IPS DF 4.7 (cell line): ENCODE data around the gene SEZ6L2.

Experiments used
- DNase-seq: peaks from one replicate; pipeline ENCODE4 v3.0.0-alpha.2; 2013; ENCODE audit warnings: low spot score; ENCODE audit errors: extremely low read depth

SEZ6L2 gene

GRCh38 chr16:29825145-29826044 is 74.0 kb downstream of the SEZ6L2 start:
- DNase-seq: no peak

GRCh38 chr16:29824589-29825144 is 74.7 kb downstream of the SEZ6L2 start:
- DNase-seq: no peak

GRCh38 chr16:29821643-29822115 is 77.7 kb downstream of the SEZ6L2 start:
- DNase-seq: no peak
